H1 (cell line): ENCODE data around the gene REEP2. TPM values are rescaled to one million over a fixed set of nuclear protein-coding genes. Genes with fewer than 3 reads are reported as not detected.

ENCODE experiments used
- CHD7 ChIP-seq: fragments of 300-600 bp; sonication (generic); IDR thresholded peaks from 2 replicates; pipeline ENCODE4 v1.7.1; 2012; ENCODE audit warnings: low read length, moderate library complexity, mild to moderate bottlenecking, inconsistent platforms; ENCODE audit not compliant: insufficient replicate concordance
- polyA plus RNA-seq, 7 experiments: library from polyadenylated mRNA; depleted of rRNA in 3 of 7; stranded (reverse) in 5 of 7; unstranded in 2 of 7; fragments of >200 nt in 5 of 7; fragments of 200-250 nt in 2 of 7; gene quantifications; 1 replicate in 5 of 7; 2 replicates in 1 of 7; 4 replicates in 1 of 7; pipeline versions ENCODE4 v1.2.1 to v1.2.3, GENCODE V29; 2011 to 2013; ENCODE audit warnings: missing spikeins in 2 of 7, mixed read lengths in 2 of 7
- total RNA-seq: library from RNA; stranded (reverse); fragmentation: NEBNext Ultra II Directional; extraction: Animal tissue kit (Norgen Biotek cat#: 25700); gene quantifications from 2 replicates; pipeline ENCODE4 v1.2.1, GENCODE V29; 2021

REEP2 gene
- total and polyA plus RNA-seq, 2 of the 8 experiments (the other 6 are each of a cell fraction or from before 2014, with no cell fraction given): 26.5 to 40.2 TPM

- TF ChIP-seq CHD7: no peak
- TF ChIP-seq, all 59 proteins: peak for 0
Measured at GRCh38 chr5:138418444-138418843, 20.4 kb upstream of the REEP2 start (continued).
